Measurements from ENCODE around the gene DMXL1.
"Not testable (repeated sequence)": the region's sequence is repeated elsewhere in the genome, so short reads cannot be mapped to it uniquely, and the experiment has no call there.

GRCh38 chr5:119239826-119240225, 168.9 kb downstream of the DMXL1 start:
- TF ChIP-seq, protein P1, sequence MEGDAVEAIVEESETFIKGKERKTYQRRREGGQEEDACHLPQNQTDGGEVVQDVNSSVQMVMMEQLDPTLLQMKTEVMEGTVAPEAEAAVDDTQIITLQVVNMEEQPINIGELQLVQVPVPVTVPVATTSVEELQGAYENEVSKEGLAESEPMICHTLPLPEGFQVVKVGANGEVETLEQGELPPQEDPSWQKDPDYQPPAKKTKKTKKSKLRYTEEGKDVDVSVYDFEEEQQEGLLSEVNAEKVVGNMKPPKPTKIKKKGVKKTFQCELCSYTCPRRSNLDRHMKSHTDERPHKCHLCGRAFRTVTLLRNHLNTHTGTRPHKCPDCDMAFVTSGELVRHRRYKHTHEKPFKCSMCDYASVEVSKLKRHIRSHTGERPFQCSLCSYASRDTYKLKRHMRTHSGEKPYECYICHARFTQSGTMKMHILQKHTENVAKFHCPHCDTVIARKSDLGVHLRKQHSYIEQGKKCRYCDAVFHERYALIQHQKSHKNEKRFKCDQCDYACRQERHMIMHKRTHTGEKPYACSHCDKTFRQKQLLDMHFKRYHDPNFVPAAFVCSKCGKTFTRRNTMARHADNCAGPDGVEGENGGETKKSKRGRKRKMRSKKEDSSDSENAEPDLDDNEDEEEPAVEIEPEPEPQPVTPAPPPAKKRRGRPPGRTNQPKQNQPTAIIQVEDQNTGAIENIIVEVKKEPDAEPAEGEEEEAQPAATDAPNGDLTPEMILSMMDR (IDR thresholded peaks at IDR 0.05), result not testable (repeated sequence)
- not testable (repeated sequence) for TF ChIP-seq POLR2A, POLR2AphosphoS5, EP300 (IDR thresholded peaks at IDR 0.05)
